Activated naive CD8-positive, alpha-beta T cell treated with anti-CD3 and anti-CD28 coated beads for 36 hours (primary cell): ENCODE results near the gene MED17. TPM values are rescaled to one million over a fixed set of nuclear protein-coding genes. Genes with fewer than 3 reads are reported as not detected.

ENCODE experiments used
- DNase-seq: peaks from one replicate; pipeline ENCODE4 v3.0.0; 2021
- H3K27ac Mint-ChIP-seq: one replicate; pipeline ENCODE4 v1.8.0; 2022; ENCODE audit warnings: mild to moderate bottlenecking, moderate library complexity, mixed read lengths
- H3K27me3 Mint-ChIP-seq: one replicate; pipeline ENCODE4 v1.8.0; 2022; ENCODE audit warnings: mild to moderate bottlenecking, mixed read lengths
- H3K36me3 Mint-ChIP-seq: one replicate; pipeline ENCODE4 v1.8.0; 2021; ENCODE audit warnings: mild to moderate bottlenecking, mixed read lengths
- H3K4me1 Mint-ChIP-seq: one replicate; pipeline ENCODE4 v1.8.0; 2021; ENCODE audit warnings: mixed read lengths
- H3K4me3 Mint-ChIP-seq: one replicate; pipeline ENCODE4 v1.8.0; 2022; ENCODE audit warnings: mild to moderate bottlenecking, moderate library complexity, mixed read lengths
- H3K9me3 Mint-ChIP-seq: one replicate; pipeline ENCODE4 v1.8.0; 2022; ENCODE audit warnings: mixed read lengths
- total RNA-seq, 2 experiments: library from RNA; stranded (reverse); gene quantifications; one replicate each; pipeline ENCODE4 v1.2.3, GENCODE V29; 2021

The MED17 gene
- total RNA-seq, 2 experiments from 2014 or later: 30.8 to 33.2 TPM

DNA sequence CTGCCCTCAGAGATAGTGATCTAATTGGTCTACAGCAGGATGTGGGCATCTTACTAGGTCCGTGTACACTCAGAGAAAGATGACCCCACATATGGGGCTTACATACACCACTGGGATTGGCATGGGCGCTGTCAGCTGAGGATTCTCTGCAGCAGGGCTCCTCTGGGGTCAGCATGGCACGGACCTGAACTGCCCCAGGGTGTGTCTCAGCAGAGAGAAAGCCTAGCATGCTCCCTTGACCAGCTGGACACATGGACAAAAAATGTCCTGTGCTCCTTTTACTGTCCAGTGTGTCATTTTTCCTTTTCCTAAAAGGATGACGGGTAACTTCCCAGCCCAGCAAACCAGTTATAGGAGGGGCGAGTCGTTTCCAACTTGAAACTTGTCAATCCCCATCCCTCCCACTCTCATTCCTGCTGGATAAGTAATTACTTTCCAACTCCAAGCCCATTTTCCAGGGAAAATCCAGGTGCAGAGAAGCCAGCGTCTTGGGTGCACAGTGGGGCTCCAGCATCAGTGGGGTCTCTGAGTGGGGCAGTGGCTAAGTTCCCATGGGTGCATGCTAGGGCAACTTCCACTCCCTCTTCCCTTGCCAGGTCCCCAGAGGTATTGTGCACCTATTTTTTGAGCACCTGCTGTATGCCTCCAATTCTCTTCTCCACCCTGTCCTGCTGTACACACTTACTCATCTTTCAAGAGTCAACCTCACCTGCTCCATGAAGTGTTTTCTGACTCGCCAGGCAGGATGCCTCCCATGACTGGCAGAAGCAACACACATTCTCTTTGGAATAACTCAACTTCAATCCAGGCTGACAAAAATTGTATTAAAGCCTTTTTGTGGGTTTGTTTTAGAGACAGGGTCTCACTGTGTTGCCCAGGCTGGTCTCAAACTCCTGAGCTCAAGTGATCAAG lies 61.4 kb downstream of the MED17 start:
- peaks cover 3% of the 10 kb centered on the region for H3K4me1 Mint-ChIP-seq
- DNase-seq: no peak
- no peak overlapping the region for H3K4me3 Mint-ChIP-seq
- no peaks in the 10 kb centered on the region for H3K9me3 Mint-ChIP-seq
- no peaks in the 10 kb centered on the region for H3K36me3 Mint-ChIP-seq
- H3K27ac Mint-ChIP-seq: no peak overlapping the region
- H3K27me3 Mint-ChIP-seq: peaks cover 20% of the 10 kb centered on the region

DNA sequence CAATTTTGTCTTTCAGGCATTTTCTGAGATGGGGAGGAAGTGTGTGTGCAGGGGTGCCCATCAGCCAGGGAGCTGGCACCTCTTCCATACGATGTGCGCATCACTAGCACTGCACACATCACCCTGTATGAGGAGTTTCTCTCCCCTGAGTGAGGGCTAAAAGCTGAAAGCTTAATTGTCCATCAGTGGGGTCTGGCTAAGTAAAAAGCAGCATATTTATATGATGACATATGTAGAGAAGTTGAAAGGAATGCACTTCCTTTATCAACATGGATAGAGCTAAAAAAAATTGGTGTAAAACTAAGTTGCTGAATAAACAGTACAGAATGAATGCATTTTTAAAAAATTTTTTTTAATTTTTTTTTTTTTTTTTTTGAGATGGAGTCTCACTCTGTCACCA lies 62.3 kb downstream of the MED17 start:
- Mint-ChIP-seq H3K27me3 (peaks cover 30% of the 10 kb centered on the region), H3K27ac (no peak overlapping the region), H3K4me3 (no peak overlapping the region), H3K9me3 (no peaks in the 10 kb centered on the region), H3K36me3 (no peaks in the 10 kb centered on the region), H3K4me1 (peaks cover 3% of the 10 kb centered on the region)
- no peak for DNase-seq

DNA sequence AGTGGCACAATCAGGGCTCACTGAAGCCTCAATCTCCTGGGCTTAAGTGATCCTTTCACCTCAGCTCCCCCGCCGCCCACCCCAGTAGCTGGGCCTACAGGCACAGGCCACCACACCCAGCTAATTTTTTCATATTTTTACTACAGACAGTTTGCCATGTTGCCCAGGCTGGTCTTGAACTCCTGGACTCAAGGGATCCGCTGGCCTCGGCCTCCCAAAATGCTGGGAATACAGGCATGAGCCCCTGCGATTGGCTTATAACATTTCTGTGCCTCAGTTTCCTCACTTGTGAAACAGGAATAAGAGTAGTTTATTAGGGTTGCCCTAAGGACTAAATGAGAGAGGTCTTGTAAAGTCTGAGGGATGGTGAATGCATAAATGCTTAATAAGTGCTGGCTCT lies 65.1 kb downstream of the MED17 start:
- no peak for DNase-seq
- H3K36me3 Mint-ChIP-seq: no peaks in the 10 kb centered on the region
- H3K27ac Mint-ChIP-seq: no peak overlapping the region
- no peak overlapping the region for H3K4me3 Mint-ChIP-seq
- peaks cover 3% of the 10 kb centered on the region for H3K4me1 Mint-ChIP-seq
- H3K9me3 Mint-ChIP-seq: no peaks in the 10 kb centered on the region
- H3K27me3 Mint-ChIP-seq: peaks cover 31% of the 10 kb centered on the region

DNA sequence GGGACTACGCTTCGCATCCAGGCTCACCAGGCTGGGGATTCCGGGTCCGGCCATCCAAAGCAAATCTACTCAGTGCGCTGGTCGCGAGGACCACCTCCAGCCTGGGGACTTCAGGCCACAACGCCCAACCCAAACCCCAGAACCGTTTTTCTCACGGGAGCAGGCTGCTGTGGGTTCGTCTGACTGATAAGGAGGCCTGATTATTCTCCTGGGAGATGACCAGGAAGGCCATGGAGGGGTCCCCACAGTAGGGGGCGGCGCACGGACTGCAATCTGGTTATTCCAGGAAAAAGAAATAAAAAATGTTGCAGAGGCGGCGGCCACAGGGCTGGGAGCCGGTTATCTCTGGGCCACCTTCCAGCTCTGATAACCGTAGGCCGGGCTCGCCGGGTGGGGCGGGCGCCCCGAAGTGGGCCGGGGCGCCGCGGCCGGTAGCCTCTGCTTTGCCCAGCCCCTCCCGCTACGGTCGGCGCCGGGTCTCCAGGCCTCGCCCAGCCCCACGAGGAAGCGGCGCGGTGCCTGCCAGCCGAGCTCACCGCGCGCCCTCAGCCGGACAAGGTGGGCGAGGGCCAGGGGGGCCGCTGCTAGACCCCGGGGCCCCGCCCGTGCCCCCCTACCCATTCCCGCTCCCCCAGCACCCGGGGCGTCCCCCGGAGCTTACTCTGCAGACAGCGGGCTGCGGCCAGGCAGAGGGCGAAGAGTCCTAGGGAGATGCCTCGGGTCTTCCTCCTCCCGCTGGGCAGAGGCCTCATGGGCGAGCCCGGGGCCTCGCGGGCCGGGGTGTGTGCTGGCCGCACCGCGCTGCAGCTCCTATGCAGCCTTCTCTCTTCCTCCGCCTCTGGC lies 65.9 kb downstream of the MED17 start:
- Mint-ChIP-seq H3K36me3 (no peaks in the 10 kb centered on the region), H3K27me3 (peaks cover 31% of the 10 kb centered on the region), H3K4me1 (peaks cover 3% of the 10 kb centered on the region), H3K9me3 (no peaks in the 10 kb centered on the region), H3K4me3 (no peak overlapping the region), H3K27ac (no peak overlapping the region)
- no peak for DNase-seq

DNA sequence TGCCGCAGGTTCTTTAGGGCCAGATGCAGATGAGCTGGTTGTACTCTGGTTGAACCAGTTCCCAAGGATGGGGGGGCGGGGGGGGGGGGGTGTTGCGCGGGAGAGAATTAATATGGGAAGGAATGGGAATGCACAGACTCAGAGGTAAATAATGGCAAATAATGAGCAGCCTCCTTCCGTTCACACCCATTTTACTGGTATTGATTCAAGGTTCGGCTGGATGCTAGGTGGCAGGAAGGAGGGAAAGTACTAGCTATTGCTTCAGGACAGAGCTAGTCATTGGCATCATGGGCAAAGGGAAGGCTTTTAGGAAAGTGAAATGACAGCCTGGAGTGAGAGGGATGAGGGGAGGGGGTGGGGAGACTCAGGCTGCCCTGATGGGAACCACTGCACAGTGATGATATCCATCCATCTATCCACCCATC lies 66.5 kb downstream of the MED17 start, which contains the start of gene VSTM5:
VSTM5 (minus strand) TSS at position 25 of the 425 bp plus-strand sequence. CDS start 116 bp downstream, outside the sequence.
- Mint-ChIP-seq H3K36me3 (no peaks in the 10 kb centered on the region), H3K27me3 (peaks cover 31% of the 10 kb centered on the region), H3K4me3 (no peak within 1 kb of the TSS), H3K27ac (no peak within 1 kb of the TSS), H3K4me1 (peaks cover 3% of the 10 kb centered on the region), H3K9me3 (no peaks in the 10 kb centered on the region)
- no peak for DNase-seq

DNA sequence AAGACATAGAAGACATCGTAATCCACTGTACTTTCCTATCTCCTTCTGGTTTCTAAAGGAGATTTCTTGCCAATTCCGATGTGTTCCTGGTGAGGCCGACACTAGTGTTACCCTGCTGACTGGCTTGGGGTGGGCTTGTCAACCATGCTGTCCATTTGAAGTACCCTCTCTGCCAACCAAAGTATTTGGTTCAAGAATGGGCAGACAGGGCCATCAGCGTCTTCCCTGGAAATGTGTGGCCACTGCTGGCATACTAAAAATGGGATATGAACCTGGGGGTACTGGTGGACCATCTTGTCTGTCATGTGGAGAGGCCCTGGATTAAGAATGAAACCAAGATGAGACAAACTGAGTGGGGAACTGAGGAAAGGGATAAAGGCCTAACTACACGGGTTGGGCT lies 68.2 kb downstream of the MED17 start:
- Mint-ChIP-seq H3K27ac (no peak overlapping the region), H3K27me3 (peaks cover 31% of the 10 kb centered on the region), H3K4me1 (peaks cover 3% of the 10 kb centered on the region), H3K36me3 (no peaks in the 10 kb centered on the region), H3K9me3 (no peaks in the 10 kb centered on the region), H3K4me3 (no peak overlapping the region)
- no peak for DNase-seq

DNA sequence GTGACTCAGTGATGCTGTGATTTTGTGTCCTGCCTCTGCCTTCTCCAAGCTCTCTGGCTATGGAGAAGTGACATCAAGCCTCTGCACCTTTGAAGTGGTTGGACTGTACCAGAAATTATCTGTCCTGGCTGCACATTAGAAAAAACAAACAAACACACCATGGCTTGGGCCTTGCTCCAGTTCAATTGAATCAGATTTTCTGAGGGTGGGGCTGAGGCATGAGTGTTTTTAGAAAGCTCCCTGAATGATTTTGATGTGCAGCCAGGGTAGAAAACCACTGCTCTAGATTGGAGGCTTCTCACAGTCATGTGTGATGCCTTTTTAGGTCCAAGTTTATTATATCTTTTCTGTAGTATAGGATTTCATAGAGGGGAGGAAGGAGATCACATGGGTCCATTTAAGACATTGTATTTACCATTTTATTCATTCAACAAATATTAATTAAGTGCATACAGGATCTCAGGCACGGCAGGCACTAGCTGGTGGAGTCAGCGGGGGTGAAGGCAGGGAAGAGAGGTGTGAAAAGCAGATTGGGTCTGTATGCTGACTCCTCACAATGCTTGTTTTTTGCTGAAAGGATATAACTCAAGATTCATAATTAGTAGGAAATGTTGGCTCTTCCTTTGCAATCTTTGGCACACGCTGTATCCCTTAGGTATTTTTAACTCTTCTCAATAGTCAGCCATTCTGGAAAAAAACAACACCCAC lies 73.5 kb downstream of the MED17 start:
- Mint-ChIP-seq H3K4me3 (no peak overlapping the region), H3K9me3 (no peaks in the 10 kb centered on the region), H3K36me3 (no peaks in the 10 kb centered on the region), H3K4me1 (no peaks in the 10 kb centered on the region), H3K27me3 (no peaks in the 10 kb centered on the region), H3K27ac (no peak overlapping the region)
- no peak for DNase-seq

DNA sequence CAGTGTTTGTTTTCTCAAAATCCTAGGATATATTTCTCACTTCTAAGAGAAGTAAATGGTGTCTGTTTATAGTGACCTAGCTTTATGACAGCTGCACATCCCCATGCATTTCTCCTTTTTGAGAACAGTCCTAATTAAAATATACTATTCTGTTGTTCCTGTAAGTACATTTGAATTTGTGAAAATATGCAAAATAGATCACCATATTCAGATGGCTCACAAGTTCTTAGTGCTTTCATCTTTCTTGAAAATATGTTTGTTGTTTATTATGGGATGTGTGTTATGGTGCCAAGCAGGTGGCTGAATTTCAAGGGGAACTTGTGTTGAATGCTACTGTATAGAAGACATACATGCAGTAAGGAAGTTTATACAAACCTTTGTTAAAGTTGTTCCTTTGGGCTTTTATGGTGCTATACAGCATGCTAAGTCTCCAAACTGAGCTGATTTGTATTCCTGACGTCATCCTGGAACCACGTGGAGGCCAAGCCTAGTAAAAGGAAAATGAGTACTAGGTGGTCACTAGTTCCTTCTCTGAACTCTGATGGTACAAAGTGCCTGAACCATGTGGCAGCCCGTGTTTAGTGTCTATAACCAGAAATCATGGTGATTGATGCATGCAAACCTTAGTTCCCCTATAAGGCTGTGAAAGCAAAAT lies 74.2 kb downstream of the MED17 start:
- no peaks in the 10 kb centered on the region for H3K4me1 Mint-ChIP-seq
- no peak overlapping the region for H3K4me3 Mint-ChIP-seq
- H3K36me3 Mint-ChIP-seq: no peaks in the 10 kb centered on the region
- H3K27ac Mint-ChIP-seq: no peak overlapping the region
- no peaks in the 10 kb centered on the region for H3K27me3 Mint-ChIP-seq
- no peaks in the 10 kb centered on the region for H3K9me3 Mint-ChIP-seq
- DNase-seq: no peak

DNA sequence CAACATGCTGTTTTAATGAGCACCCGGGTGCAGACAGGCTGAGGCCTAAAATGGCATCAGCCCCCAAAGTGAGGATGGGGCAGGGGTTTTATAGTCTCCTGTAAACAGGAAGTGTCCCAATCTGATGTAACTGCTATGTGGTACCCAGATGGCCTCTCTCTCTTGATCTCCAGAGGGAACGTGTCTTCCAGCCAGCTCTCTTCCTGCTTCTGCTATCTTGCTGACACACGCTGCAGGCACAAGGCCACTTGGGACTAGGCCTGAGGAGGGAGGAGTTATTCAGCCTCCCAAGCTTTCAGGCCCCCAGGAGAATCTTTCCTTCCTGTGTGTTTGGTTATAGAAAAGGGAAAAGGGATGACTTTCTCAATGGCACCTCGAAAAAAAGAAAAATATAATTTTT lies 77.7 kb downstream of the MED17 start:
- no peaks in the 10 kb centered on the region for H3K4me1 Mint-ChIP-seq
- H3K27me3 Mint-ChIP-seq: no peaks in the 10 kb centered on the region
- no peak overlapping the region for H3K27ac Mint-ChIP-seq
- no peak overlapping the region for H3K4me3 Mint-ChIP-seq
- H3K9me3 Mint-ChIP-seq: no peaks in the 10 kb centered on the region
- H3K36me3 Mint-ChIP-seq: no peaks in the 10 kb centered on the region
- no peak for DNase-seq

Other genes starting within 250 kb of the MED17 start
- 1 to 10 TPM; 6.1 to 6.8 TPM for gene SMCO4, start 240.9 kb upstream of the MED17 start, total RNA-seq
- 10 to 100 TPM; 25.4 to 29.0 TPM for gene CEP295, start 122.6 kb upstream of the MED17 start, total RNA-seq
- 100 to 1,000 TPM; 314 to 324 TPM for gene TAF1D, start 42.8 kb upstream of the MED17 start, total RNA-seq
- gene C11orf54, start 42.6 kb upstream of the MED17 start, total RNA-seq: 10 to 100 TPM; 12.7 to 14.5 TPM
- not detected for gene VSTM5, start 66.3 kb downstream of the MED17 start, total RNA-seq
- not detected for gene HEPHL1, start 237.1 kb downstream of the MED17 start, total RNA-seq